Keratinocyte (primary cell): ENCODE data around the gene ZNF438. TPM values are rescaled to one million over a fixed set of nuclear protein-coding genes. Genes with fewer than 3 reads are reported as not detected.

ENCODE experiments used
- DNase-seq: peaks from one replicate; pipeline ENCODE4 v3.0.0-alpha.2; 2011; ENCODE audit warnings: low read depth, missing footprints, low spot score
- FAIRE-seq: peaks from 2 replicates; lab custom pipeline; 2011; peaks lifted over from hg19 to GRCh38; lab: Jason Lieb, UNC
- H2AFZ ChIP-seq: 2 replicates; pipeline ENCODE4 v1.6.0; 2012; ENCODE audit warnings: low read length, control low read depth, inconsistent platforms; ENCODE audit not compliant: control insufficient read depth
- H3K27ac ChIP-seq: 2 replicates; pipeline ENCODE4 v1.5.1; 2011; ENCODE audit warnings: low read length; ENCODE audit not compliant: control insufficient read depth, insufficient read depth
- H3K27me3 ChIP-seq: 3 replicates; pipeline ENCODE4 v1.6.0; 2011; ENCODE audit warnings: low read length; ENCODE audit not compliant: control insufficient read depth, insufficient read depth; ENCODE audit errors: extremely low read depth
- H3K36me3 ChIP-seq, 2 experiments: 2 replicates in 1 of 2; 3 replicates in 1 of 2; pipeline ENCODE4 v1.5.1; 2011; ENCODE audit warnings: low read length in 2 of 2, mild to moderate bottlenecking in 1 of 2; ENCODE audit not compliant: control insufficient read depth in 2 of 2, insufficient read depth in 2 of 2; ENCODE audit errors: extremely low read depth in 1 of 2
- H3K4me1 ChIP-seq: 3 replicates; pipeline ENCODE4 v1.5.1; 2011; ENCODE audit warnings: low read length; ENCODE audit not compliant: control insufficient read depth, insufficient read depth; ENCODE audit errors: extremely low read depth
- H3K4me2 ChIP-seq: 3 replicates; pipeline ENCODE4 v1.6.0; 2011; ENCODE audit warnings: low read depth, low read length; ENCODE audit not compliant: control insufficient read depth, insufficient read depth; ENCODE audit errors: extremely low read depth
- H3K4me3 ChIP-seq, 3 experiments: fragments of 200-600 bp in 1 of 3; sonication (generic) in 1 of 3; 2 replicates in 2 of 3; 3 replicates in 1 of 3; pipeline ENCODE4 v1.5.1; 2011 to 2016; ENCODE audit warnings: low read length in 3 of 3, mild to moderate bottlenecking in 3 of 3, control low read depth in 2 of 3, inconsistent platforms in 1 of 3, low read depth in 1 of 3, mixed read lengths in 1 of 3, mixed run types in 1 of 3, moderate library complexity in 1 of 3; ENCODE audit not compliant: control insufficient read depth in 2 of 3, insufficient read depth in 2 of 3; ENCODE audit errors: extremely low read depth in 1 of 3
- H3K79me2 ChIP-seq: 2 replicates; pipeline ENCODE4 v1.6.0; 2012; ENCODE audit warnings: low read length; ENCODE audit not compliant: control insufficient read depth, insufficient read depth
- H3K9ac ChIP-seq: 3 replicates; pipeline ENCODE4 v1.6.0; 2011; ENCODE audit warnings: low read length; ENCODE audit not compliant: control insufficient read depth, insufficient read depth; ENCODE audit errors: extremely low read depth
- H3K9me1 ChIP-seq: 3 replicates; pipeline ENCODE4 v1.6.0; 2011; ENCODE audit warnings: low read length; ENCODE audit not compliant: control insufficient read depth, insufficient read depth; ENCODE audit errors: extremely low read depth
- H3K9me3 ChIP-seq: 2 replicates; pipeline ENCODE4 v1.5.1; 2012; ENCODE audit warnings: low read depth, low read length; ENCODE audit not compliant: control insufficient read depth
- H4K20me1 ChIP-seq: 3 replicates; pipeline ENCODE4 v1.6.0; 2011; ENCODE audit warnings: low read length; ENCODE audit not compliant: control insufficient read depth, insufficient read depth; ENCODE audit errors: extremely low read depth
- EZH2 ChIP-seq: IDR thresholded peaks from one replicate; pipeline ENCODE4 v1.6.1; 2012; ENCODE audit warnings: inconsistent platforms, mild to moderate bottlenecking, low read length, moderate library complexity
- dilution Hi-C: fragments of 300-500 bp; cut with MboI; formaldehyde crosslinking; loops from one replicate; pipeline ENCODE4 v1.7.0; 2020; ENCODE audit warnings: low sequenced_read_pairs; ENCODE audit not compliant: extremely low pct_ligation_motif_present
- polyA plus RNA-seq, 5 experiments: library from polyadenylated mRNA; depleted of rRNA in 3 of 5; stranded (reverse) in 3 of 5; stranded (forward) in 1 of 5; unstranded in 1 of 5; fragments of >200 nt; gene quantifications; 1 replicate in 1 of 5; 2 replicates in 3 of 5; 3 replicates in 1 of 5; pipeline versions ENCODE4 v1.2.1 to v1.2.3, GENCODE V29; 2011 to 2012; ENCODE audit warnings: missing spikeins in 2 of 5, low read depth in 1 of 5, low replicate concordance in 1 of 5
- TF ChIP-seq, protein P1 (sequence below), 3 experiments: IDR thresholded peaks in 1 of 3; conservative IDR thresholded peaks in 1 of 3; optimal IDR thresholded peaks in 1 of 3; 2 replicates in 2 of 3; 3 replicates in 1 of 3; pipeline versions ENCODE3 to v1.5.1; 2011; ENCODE audit warnings: low read length in 3 of 3, mild to moderate bottlenecking in 3 of 3, moderate library complexity in 2 of 3, control low read depth in 1 of 3, inconsistent platforms in 1 of 3; ENCODE audit not compliant: insufficient read depth in 2 of 3; ENCODE audit errors: extremely low read depth in 1 of 3

The ZNF438 gene
- polyA plus RNA-seq, 1 donor (not counting 4 experiments of a cell fraction or from before 2014, with no cell fraction given): 2.8 TPM

DNA sequence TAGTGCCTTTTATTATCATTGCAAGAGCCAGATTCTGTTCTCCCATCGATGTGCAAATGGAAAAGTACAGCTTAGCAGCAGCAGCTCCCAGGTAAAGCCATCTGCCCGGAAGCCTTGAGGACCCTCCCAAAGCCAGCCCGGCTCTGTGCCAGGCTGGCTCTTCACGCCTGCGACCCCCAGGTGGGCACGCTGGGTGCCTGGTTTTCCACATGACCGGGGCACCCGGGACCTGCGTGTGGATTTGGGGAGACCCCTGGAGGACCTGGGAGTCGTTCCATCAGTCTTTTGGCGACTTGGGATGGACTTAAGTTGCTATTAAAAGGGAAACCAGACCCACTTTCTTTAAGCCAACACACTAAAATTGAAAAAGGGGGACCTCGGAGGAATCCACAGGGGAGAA is 196.5 kb downstream of the ZNF438 start:
- no peak overlapping the region for H2AFZ ChIP-seq
- no peaks in the 10 kb centered on the region for H3K9me3 ChIP-seq
- no peak overlapping the region for H3K9ac ChIP-seq
- DNase-seq (no peak), FAIRE-seq (no peak)
- H3K36me3 ChIP-seq: no peaks in the 10 kb centered on the region
- H3K4me3 ChIP-seq: no peak overlapping the region
- no peak overlapping the region for H3K4me2 ChIP-seq
- H3K27me3 ChIP-seq: no peaks in the 10 kb centered on the region
- H3K9me1 ChIP-seq: no peaks in the 10 kb centered on the region
- no peaks in the 10 kb centered on the region for H3K79me2 ChIP-seq
- H3K4me1 ChIP-seq: no peaks in the 10 kb centered on the region
- dilution Hi-C loops: no loop called here
- H3K27ac ChIP-seq: no peak overlapping the region
- H4K20me1 ChIP-seq: no peaks in the 10 kb centered on the region
- no peak for TF ChIP-seq EZH2
- TF ChIP-seq, protein P1, sequence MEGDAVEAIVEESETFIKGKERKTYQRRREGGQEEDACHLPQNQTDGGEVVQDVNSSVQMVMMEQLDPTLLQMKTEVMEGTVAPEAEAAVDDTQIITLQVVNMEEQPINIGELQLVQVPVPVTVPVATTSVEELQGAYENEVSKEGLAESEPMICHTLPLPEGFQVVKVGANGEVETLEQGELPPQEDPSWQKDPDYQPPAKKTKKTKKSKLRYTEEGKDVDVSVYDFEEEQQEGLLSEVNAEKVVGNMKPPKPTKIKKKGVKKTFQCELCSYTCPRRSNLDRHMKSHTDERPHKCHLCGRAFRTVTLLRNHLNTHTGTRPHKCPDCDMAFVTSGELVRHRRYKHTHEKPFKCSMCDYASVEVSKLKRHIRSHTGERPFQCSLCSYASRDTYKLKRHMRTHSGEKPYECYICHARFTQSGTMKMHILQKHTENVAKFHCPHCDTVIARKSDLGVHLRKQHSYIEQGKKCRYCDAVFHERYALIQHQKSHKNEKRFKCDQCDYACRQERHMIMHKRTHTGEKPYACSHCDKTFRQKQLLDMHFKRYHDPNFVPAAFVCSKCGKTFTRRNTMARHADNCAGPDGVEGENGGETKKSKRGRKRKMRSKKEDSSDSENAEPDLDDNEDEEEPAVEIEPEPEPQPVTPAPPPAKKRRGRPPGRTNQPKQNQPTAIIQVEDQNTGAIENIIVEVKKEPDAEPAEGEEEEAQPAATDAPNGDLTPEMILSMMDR (optimal IDR thresholded peaks at IDR 0.05 in 1 of 3, IDR thresholded peaks at IDR 0.05 in 1 of 3, conservative IDR thresholded peaks at IDR 0.05 in 1 of 3; ENCODE audit: extremely low read depth in 1 of 3, insufficient read depth in 2 of 3, low read length in 3 of 3): no peak

DNA sequence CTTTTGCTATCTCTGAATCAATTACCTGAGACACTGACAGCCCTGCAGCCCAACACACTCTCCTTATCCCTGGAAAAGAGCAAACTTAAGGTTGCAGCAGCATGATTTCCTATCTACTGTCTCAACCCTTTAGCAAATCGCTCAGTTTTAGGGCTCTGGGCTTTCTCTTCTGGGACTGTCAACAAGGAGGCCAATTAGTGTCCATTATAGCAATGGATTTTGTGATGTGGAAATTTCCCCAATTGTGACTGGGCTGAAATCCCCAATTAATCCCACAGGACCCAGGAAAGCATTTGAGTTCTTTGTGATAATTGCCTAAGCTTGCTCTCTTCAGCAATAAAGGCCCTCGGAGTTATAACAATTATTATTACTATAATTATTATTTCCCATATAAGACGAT is 197.0 kb downstream of the ZNF438 start:
- TF ChIP-seq, protein P1 (optimal IDR thresholded peaks at IDR 0.05 in 1 of 3, IDR thresholded peaks at IDR 0.05 in 1 of 3, conservative IDR thresholded peaks at IDR 0.05 in 1 of 3; ENCODE audit: extremely low read depth in 1 of 3, insufficient read depth in 2 of 3, low read length in 3 of 3): no peak
- no peak for TF ChIP-seq EZH2
- Histone ChIP-seq H3K79me2 (no peaks in the 10 kb centered on the region), H4K20me1 (no peaks in the 10 kb centered on the region), H3K4me2 (no peak overlapping the region), H3K27ac (no peak overlapping the region), H3K9ac (no peak overlapping the region), H3K27me3 (no peaks in the 10 kb centered on the region), H3K9me3 (no peaks in the 10 kb centered on the region), H2AFZ (no peak overlapping the region), H3K4me1 (no peaks in the 10 kb centered on the region), H3K4me3 (no peak overlapping the region), H3K36me3 (no peaks in the 10 kb centered on the region), H3K9me1 (no peaks in the 10 kb centered on the region)
- DNase-seq (no peak), FAIRE-seq (no peak)
- dilution Hi-C loops: no loop called here
